Progenitor cell of endocrine pancreas (in vitro differentiated cells): ENCODE measurements around the gene FAM216A. TPM values are rescaled to one million over a fixed set of nuclear protein-coding genes. Genes with fewer than 3 reads are reported as not detected.

Experiments used
- DNase-seq: peaks from one replicate; pipeline ENCODE4 v3.0.0; 2021; ENCODE audit warnings: low spot score; ENCODE audit not compliant: unreplicated experiment
- H3K27ac Mint-ChIP-seq: 2 replicates; pipeline ENCODE4 v1.8.0; 2021; ENCODE audit warnings: mild to moderate bottlenecking, moderate library complexity, mixed read lengths
- H3K27me3 Mint-ChIP-seq: 2 replicates; pipeline ENCODE4 v1.8.0; 2021; ENCODE audit warnings: mixed read lengths
- H3K36me3 Mint-ChIP-seq: 2 replicates; pipeline ENCODE4 v1.8.0; 2022; ENCODE audit warnings: mixed read lengths; ENCODE audit not compliant: insufficient read depth
- H3K4me1 Mint-ChIP-seq: 2 replicates; pipeline ENCODE4 v1.8.0; 2021; ENCODE audit warnings: low read depth, mixed read lengths
- H3K4me3 Mint-ChIP-seq: 2 replicates; pipeline ENCODE4 v1.8.0; 2021; ENCODE audit warnings: low read depth, mild to moderate bottlenecking, moderate library complexity, mixed read lengths
- H3K9me3 Mint-ChIP-seq: 2 replicates; pipeline ENCODE4 v1.8.0; 2021; ENCODE audit warnings: low read depth, mixed read lengths
- CTCF ChIP-seq: fragments of 200-600 bp; sonication (generic); IDR thresholded peaks from one replicate; pipeline ENCODE4 v1.5.0; 2021; ENCODE audit warnings: antibody characterized with exemption, mild to moderate bottlenecking; ENCODE audit not compliant: unreplicated experiment
- total RNA-seq: library from RNA; stranded (reverse); gene quantifications from 2 replicates; pipeline ENCODE4 v1.2.1, GENCODE V29; 2021

Gene FAM216A
- total RNA-seq, 1 donor from 2014 or later = 5.3 TPM

GRCh38 chr12:110537605-110538409 lies 69.2 kb downstream of the FAM216A start:
- no peak for TF ChIP-seq CTCF
- no peaks in the 10 kb centered on the region for H3K9me3 Mint-ChIP-seq
- H3K4me1 Mint-ChIP-seq = peaks cover 14% of the 10 kb centered on the region
- H3K27ac Mint-ChIP-seq = no peak overlapping the region
- peaks cover 10% of the 10 kb centered on the region for H3K36me3 Mint-ChIP-seq
- H3K27me3 Mint-ChIP-seq = no peaks in the 10 kb centered on the region
- DNase-seq = no peak
- H3K4me3 Mint-ChIP-seq = no peak overlapping the region

GRCh38 chr12:110538869-110539622 lies 70.4 kb downstream of the FAM216A start:
- H3K4me3 Mint-ChIP-seq = no peak overlapping the region
- peaks cover 12% of the 10 kb centered on the region for H3K4me1 Mint-ChIP-seq
- H3K27ac Mint-ChIP-seq = no peak overlapping the region
- peaks cover 17% of the 10 kb centered on the region for H3K36me3 Mint-ChIP-seq
- H3K27me3 Mint-ChIP-seq = no peaks in the 10 kb centered on the region
- DNase-seq = no peak
- H3K9me3 Mint-ChIP-seq = no peaks in the 10 kb centered on the region
- TF ChIP-seq CTCF = no peak

Other genes with a start within 250 kb of the FAM216A start
- 167 and 175 TPM in 2 replicates for gene ATP2A2, start 187.6 kb upstream of the FAM216A start, total RNA-seq
- gene ANAPC7, start 65.1 kb upstream of the FAM216A start, total RNA-seq = 86.2 and 91.8 TPM in 2 replicates
- 181 and 184 TPM in 2 replicates for gene ARPC3, start 18.5 kb upstream of the FAM216A start, total RNA-seq
- 18.7 and 19.8 TPM in 2 replicates for gene GPN3, start 588 bp upstream of the FAM216A start, total RNA-seq
- 101 and 102 TPM in 2 replicates for gene VPS29, start 33.3 kb downstream of the FAM216A start, total RNA-seq
- gene RAD9B, start 33.5 kb downstream of the FAM216A start, total RNA-seq = 0.24 and 0.33 TPM in 2 replicates
- gene PPTC7, start 114.5 kb downstream of the FAM216A start, total RNA-seq = 13.7 and 15.1 TPM in 2 replicates
- 72.6 and 84.0 TPM in 2 replicates for gene TCTN1, start 145.3 kb downstream of the FAM216A start, total RNA-seq
- gene HVCN1, start 220.3 kb downstream of the FAM216A start, total RNA-seq = 4.2 and 5.0 TPM in 2 replicates